GM12864 (cell line): ENCODE measurements around the gene IQGAP2.

Source experiments
- DNase-seq: peaks from one replicate; pipeline ENCODE4 v3.0.0-alpha.2; 2011; ENCODE audit warnings: low read depth
- H3K4me3 ChIP-seq: 2 replicates; pipeline ENCODE4 v1.5.1; 2011; ENCODE audit warnings: mild to moderate bottlenecking, low read depth, low read length, control low read depth
- TF ChIP-seq, protein P1 (sequence below): IDR thresholded peaks from 2 replicates; pipeline ENCODE4 v1.5.1; 2011; ENCODE audit warnings: low read depth, mild to moderate bottlenecking, moderate library complexity, low read length, control low read depth, inconsistent platforms; ENCODE audit errors: missing control alignments

IQGAP2 gene

GRCh38 chr5:76446776-76447175, 43.7 kb downstream of the IQGAP2 start:
- no peak for DNase-seq
- H3K4me3 ChIP-seq: no peak overlapping the region
- TF ChIP-seq, protein P1, sequence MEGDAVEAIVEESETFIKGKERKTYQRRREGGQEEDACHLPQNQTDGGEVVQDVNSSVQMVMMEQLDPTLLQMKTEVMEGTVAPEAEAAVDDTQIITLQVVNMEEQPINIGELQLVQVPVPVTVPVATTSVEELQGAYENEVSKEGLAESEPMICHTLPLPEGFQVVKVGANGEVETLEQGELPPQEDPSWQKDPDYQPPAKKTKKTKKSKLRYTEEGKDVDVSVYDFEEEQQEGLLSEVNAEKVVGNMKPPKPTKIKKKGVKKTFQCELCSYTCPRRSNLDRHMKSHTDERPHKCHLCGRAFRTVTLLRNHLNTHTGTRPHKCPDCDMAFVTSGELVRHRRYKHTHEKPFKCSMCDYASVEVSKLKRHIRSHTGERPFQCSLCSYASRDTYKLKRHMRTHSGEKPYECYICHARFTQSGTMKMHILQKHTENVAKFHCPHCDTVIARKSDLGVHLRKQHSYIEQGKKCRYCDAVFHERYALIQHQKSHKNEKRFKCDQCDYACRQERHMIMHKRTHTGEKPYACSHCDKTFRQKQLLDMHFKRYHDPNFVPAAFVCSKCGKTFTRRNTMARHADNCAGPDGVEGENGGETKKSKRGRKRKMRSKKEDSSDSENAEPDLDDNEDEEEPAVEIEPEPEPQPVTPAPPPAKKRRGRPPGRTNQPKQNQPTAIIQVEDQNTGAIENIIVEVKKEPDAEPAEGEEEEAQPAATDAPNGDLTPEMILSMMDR: no peak

DNA sequence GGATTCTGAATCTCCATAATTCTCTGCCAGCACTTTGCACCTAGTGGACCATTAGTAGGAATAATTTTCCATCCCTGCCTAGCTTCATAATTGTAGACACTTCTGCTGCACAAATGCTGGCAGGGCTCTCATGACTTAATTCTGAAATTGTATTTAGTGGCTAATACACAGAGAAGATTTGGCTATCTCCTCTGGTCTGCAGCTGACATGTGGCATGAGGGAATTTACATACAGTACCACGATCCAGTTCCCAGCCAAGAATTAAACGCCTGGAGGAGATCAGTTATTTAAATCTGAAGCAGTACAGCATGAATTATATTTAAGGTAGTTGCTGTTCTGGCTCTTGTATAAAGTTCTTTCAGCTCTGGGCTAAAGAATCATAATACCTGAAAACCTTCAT, 46.5 kb downstream of the IQGAP2 start:
- no peak for DNase-seq
- TF ChIP-seq, protein P1: no peak
- H3K4me3 ChIP-seq: no peak overlapping the region

- no peak overlapping the region for H3K4me3 ChIP-seq
- no peak for DNase-seq
- TF ChIP-seq, protein P1: no peak
Observed at GRCh38 chr5:76450054-76450453, 47.0 kb downstream of the IQGAP2 start.

GRCh38 chr5:76451031-76451701, 48.1 kb downstream of the IQGAP2 start:
- no peak for DNase-seq
- TF ChIP-seq, protein P1: no peak
- no peak overlapping the region for H3K4me3 ChIP-seq

- TF ChIP-seq, protein P1: no peak
- no peak for DNase-seq
- no peak overlapping the region for H3K4me3 ChIP-seq
Observed at GRCh38 chr5:76455531-76456133, 52.5 kb downstream of the IQGAP2 start.

DNA sequence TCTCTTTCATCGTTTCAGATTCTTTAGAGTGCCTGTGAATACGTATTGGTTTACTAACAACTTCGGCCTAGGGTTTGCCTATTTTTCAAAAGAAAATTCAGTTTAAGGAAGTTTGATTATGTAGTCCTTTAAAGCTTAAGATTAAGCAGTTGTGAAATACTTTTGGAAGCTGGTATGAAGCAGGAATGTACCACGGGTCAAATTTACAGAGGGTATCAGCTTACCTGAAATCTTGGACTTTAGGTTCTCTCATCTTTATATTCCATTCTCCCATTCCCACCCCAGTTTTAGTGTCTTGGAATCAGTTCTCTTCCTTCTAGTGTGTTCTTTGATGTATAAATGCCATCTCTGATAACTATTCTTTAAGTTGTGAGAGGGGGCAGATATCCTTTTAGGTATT, 53.2 kb downstream of the IQGAP2 start:
- no peak for DNase-seq
- TF ChIP-seq, protein P1: no peak
- H3K4me3 ChIP-seq: no peak overlapping the region
